ENCODE results near the gene NAA80. TPM values are rescaled to one million over a fixed set of nuclear protein-coding genes. Genes with fewer than 3 reads are reported as not detected.
A peak's percentile ranks its signal among the peaks of the same experiment; 100 is the strongest.

The NAA80 gene
- total RNA-seq, 6 experiments from 2014 or later = 2.5 to 6.2 (median 3.5) TPM

DNA sequence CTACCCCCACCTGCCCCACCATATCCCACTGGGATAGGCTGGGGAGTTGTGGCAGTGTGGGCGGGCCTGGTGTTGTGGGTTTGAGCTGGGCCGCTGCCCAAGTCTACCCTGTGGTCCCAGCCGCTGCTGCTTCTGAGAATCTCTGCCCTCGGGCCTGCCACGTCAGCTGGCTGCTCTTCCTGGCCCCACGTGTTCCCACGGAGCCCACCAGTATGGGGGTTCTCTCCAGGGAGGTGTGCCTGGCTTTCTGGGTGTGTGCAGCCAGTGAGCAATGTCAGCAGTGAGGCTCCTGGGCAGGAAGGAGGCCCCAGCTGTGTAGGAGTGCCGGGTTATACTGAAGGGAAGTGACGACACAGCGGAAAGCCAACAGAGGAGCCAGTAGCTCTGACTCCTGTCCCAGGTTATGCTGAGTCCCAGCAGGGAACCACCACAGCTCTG, 52.7 kb downstream of the NAA80 start:
- TF ChIP-seq, protein P1, sequence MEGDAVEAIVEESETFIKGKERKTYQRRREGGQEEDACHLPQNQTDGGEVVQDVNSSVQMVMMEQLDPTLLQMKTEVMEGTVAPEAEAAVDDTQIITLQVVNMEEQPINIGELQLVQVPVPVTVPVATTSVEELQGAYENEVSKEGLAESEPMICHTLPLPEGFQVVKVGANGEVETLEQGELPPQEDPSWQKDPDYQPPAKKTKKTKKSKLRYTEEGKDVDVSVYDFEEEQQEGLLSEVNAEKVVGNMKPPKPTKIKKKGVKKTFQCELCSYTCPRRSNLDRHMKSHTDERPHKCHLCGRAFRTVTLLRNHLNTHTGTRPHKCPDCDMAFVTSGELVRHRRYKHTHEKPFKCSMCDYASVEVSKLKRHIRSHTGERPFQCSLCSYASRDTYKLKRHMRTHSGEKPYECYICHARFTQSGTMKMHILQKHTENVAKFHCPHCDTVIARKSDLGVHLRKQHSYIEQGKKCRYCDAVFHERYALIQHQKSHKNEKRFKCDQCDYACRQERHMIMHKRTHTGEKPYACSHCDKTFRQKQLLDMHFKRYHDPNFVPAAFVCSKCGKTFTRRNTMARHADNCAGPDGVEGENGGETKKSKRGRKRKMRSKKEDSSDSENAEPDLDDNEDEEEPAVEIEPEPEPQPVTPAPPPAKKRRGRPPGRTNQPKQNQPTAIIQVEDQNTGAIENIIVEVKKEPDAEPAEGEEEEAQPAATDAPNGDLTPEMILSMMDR (IDR thresholded peaks at IDR 0.05) = peak in 1 of 4 donors; percentile 14
- no peak for TF ChIP-seq POLR2A (IDR thresholded peaks at IDR 0.05)
- intact Hi-C loops (cut with DNase I) = no loop called here
- Histone ChIP-seq H3K27me3 (no peaks in the 10 kb centered on the region), H3K4me1 (peaks cover 0 to 84% (median 21%) of the 10 kb centered on the region in 4 donors), H3K27ac (peak overlapping the region; percentile 72 to 93 (median 78)), H3K36me3 (no peaks in the 10 kb centered on the region), H3K4me3 (no peak overlapping the region), H3K9me3 (no peaks in the 10 kb centered on the region)
- WGBS (ENCODE audit: insufficient coverage, low coverage, low lambda C conversion rate, missing lambda C conversion rate) = no CpG with 5 or more reads among the region's 10 CpGs
- peak; percentile 25 to 45 (median 35) for ATAC-seq
- peak in 1 of 3 donors; percentile 45 for DNase-seq

Other genes starting within 250 kb of the NAA80 start
- 10 to 100 TPM; 42.1 to 62.4 (median 46.4) TPM for gene RBM5, start 210.5 kb downstream of the NAA80 start, total RNA-seq
- 1 to 10 TPM; 1.2 to 5.9 (median 4.2) TPM for gene SEMA3F, start 144.1 kb downstream of the NAA80 start, total RNA-seq
- gene GNAT1, start 107.8 kb downstream of the NAA80 start, total RNA-seq = under 1 TPM in 1 of 6 experiments, not detected in 5; 0.07 TPM
- gene SLC38A3, start 94.1 kb downstream of the NAA80 start, total RNA-seq = 100 to 1,000 TPM in 4 of 6 experiments, 10 to 100 TPM in 2; 77.7 to 311 (median 190) TPM
- 100 to 1,000 TPM in 2 of 6 experiments, 10 to 100 TPM in 4; 73.3 to 125 (median 98.7) TPM for gene GNAI2, start 63.2 kb downstream of the NAA80 start, total RNA-seq
- 1 to 10 TPM; 1.7 to 4.5 (median 2.6) TPM for gene SEMA3B, start 30.3 kb downstream of the NAA80 start, total RNA-seq
- gene LSMEM2, start 20.3 kb downstream of the NAA80 start, total RNA-seq = not detected
- 10 to 100 TPM; 40.8 to 71.0 (median 56.3) TPM for gene IFRD2, start 7.0 kb downstream of the NAA80 start, total RNA-seq
- 1 to 10 TPM; 1.8 to 7.5 (median 3.1) TPM for gene HYAL3, start within 50 bp of the NAA80 start, total RNA-seq
- gene HYAL1, start 4.2 kb upstream of the NAA80 start, total RNA-seq = 100 to 1,000 TPM in 4 of 6 experiments, 10 to 100 TPM in 2; 90.6 to 157 (median 136) TPM
- 10 to 100 TPM; 13.0 to 41.6 (median 21.2) TPM for gene HYAL2, start 23.3 kb upstream of the NAA80 start, total RNA-seq
- 10 to 100 TPM in 5 of 6 experiments, 1 to 10 TPM in 1; 9.7 to 36.9 (median 12.5) TPM for gene TUSC2, start 28.8 kb upstream of the NAA80 start, total RNA-seq
- gene RASSF1, start 41.4 kb upstream of the NAA80 start, total RNA-seq = 10 to 100 TPM in 3 of 6 experiments, 1 to 10 TPM in 3; 5.2 to 17.8 (median 9.1) TPM
- gene ZMYND10, start 46.3 kb upstream of the NAA80 start, total RNA-seq = under 1 TPM; 0.25 to 0.70 (median 0.46) TPM
- gene NPRL2, start 51.4 kb upstream of the NAA80 start, total RNA-seq = 10 to 100 TPM; 10.6 to 18.3 (median 14.4) TPM
- 10 to 100 TPM; 14.3 to 29.4 (median 20.7) TPM for gene CYB561D2, start 51.5 kb upstream of the NAA80 start, total RNA-seq
- 10 to 100 TPM; 15.0 to 30.9 (median 19.2) TPM for gene TMEM115, start 60.1 kb upstream of the NAA80 start, total RNA-seq
- under 1 TPM in 5 of 6 experiments, not detected in 1; 0.06 to 0.39 (median 0.26) TPM for gene CACNA2D2, start 204.2 kb upstream of the NAA80 start, total RNA-seq